H1 (cell line): ENCODE results near the gene CILP. TPM values are rescaled to one million over a fixed set of nuclear protein-coding genes. Genes with fewer than 3 reads are reported as not detected.

Experiments
- CTCF ChIA-PET: fragments of 300-600 bp; sonication (Branson Sonifier 250); formaldehyde crosslinking; loops from one replicate; lab custom pipeline; 2021; ENCODE audit not compliant: partially characterized antibody; lab: Charles Lee
- POLR2A ChIA-PET: fragments of 300-600 bp; sonication (Branson Sonifier 250); formaldehyde crosslinking; loops from one replicate; lab custom pipeline; 2021; ENCODE audit warnings: inconsistent platforms; ENCODE audit not compliant: partially characterized antibody; lab: Charles Lee
- DNase-seq, 2 experiments: peaks; one replicate each; pipeline versions ENCODE4 v3.0.0 to v3.0.0-alpha.2; 2010 to 2022; ENCODE audit warnings: low spot score in 2 of 2, low read depth in 1 of 2, mixed read lengths in 1 of 2
- FAIRE-seq: peaks from 2 replicates; lab custom pipeline; 2011; peaks lifted over from hg19 to GRCh38; lab: Jason Lieb, UNC
- H2AFZ ChIP-seq: 2 replicates; pipeline ENCODE4 v1.8.1; 2012; ENCODE audit warnings: low read length, inconsistent platforms
- H2AK5ac ChIP-seq: 2 replicates; pipeline ENCODE4 v1.6.1; 2013; ENCODE audit warnings: low read depth, low read length
- H2BK120ac ChIP-seq: replicated peaks from 2 replicates; pipeline ENCODE3; 2013; ENCODE audit warnings: low read depth, low read length, inconsistent platforms
- H2BK12ac ChIP-seq: 2 replicates; pipeline ENCODE4 v1.6.1; 2013; ENCODE audit warnings: low read depth, low read length
- H2BK15ac ChIP-seq: 2 replicates; pipeline ENCODE4 v1.6.1; 2013; ENCODE audit warnings: low read length
- H2BK20ac ChIP-seq: 2 replicates; pipeline ENCODE4 v1.6.1; 2013; ENCODE audit warnings: low read length
- H2BK5ac ChIP-seq: 2 replicates; pipeline ENCODE4 v1.6.1; 2013; ENCODE audit warnings: low read depth, low read length
- H3K14ac ChIP-seq: 2 replicates; pipeline ENCODE4 v1.6.1; 2013; ENCODE audit warnings: inconsistent platforms; ENCODE audit not compliant: insufficient read length
- H3K18ac ChIP-seq: 2 replicates; pipeline ENCODE4 v1.6.1; 2013; ENCODE audit warnings: low read length; ENCODE audit errors: extremely low read depth
- H3K23ac ChIP-seq: 2 replicates; pipeline ENCODE4 v1.6.1; 2013; ENCODE audit warnings: inconsistent platforms; ENCODE audit not compliant: insufficient read length
- H3K23me2 ChIP-seq: 2 replicates; pipeline ENCODE4 v1.6.1; 2013; ENCODE audit warnings: low read depth, low read length
- H3K27ac ChIP-seq: 2 replicates; pipeline ENCODE4 v1.6.1; 2011; ENCODE audit warnings: low read depth, low read length, inconsistent platforms
- H3K27me3 ChIP-seq, 4 experiments: replicated peaks in 1 of 4; 1 replicate in 1 of 4; 2 replicates in 3 of 4; pipeline versions ENCODE4 v1.6.1 to v1.8.1; 2011 to 2013; ENCODE audit warnings: low read length in 3 of 4, mild to moderate bottlenecking in 3 of 4, inconsistent platforms in 2 of 4, mixed read lengths in 2 of 4, moderate library complexity in 1 of 4; ENCODE audit not compliant: control insufficient read depth in 3 of 4, insufficient read depth in 3 of 4; ENCODE audit errors: extremely low read depth in 1 of 4
- H3K36me3 ChIP-seq, 4 experiments: 2 replicates each; pipeline versions ENCODE4 v1.6.1 to v1.8.1; 2011 to 2013; ENCODE audit warnings: mild to moderate bottlenecking in 4 of 4, low read length in 3 of 4, moderate library complexity in 2 of 4, control low read depth in 1 of 4, inconsistent platforms in 1 of 4; ENCODE audit not compliant: insufficient read depth in 4 of 4, control insufficient read depth in 2 of 4
- H3K4ac ChIP-seq: replicated peaks from 2 replicates; pipeline ENCODE3; 2013; ENCODE audit warnings: low read length, low read depth, mixed read lengths, inconsistent platforms; ENCODE audit not compliant: insufficient read length
- H3K4me1 ChIP-seq, 4 experiments: replicated peaks in 1 of 4; 1 replicate in 1 of 4; 2 replicates in 3 of 4; pipeline versions ENCODE4 v1.6.1 to v1.8.1; 2011 to 2013; ENCODE audit warnings: low read length in 3 of 4, inconsistent platforms in 2 of 4, mixed read lengths in 1 of 4; ENCODE audit not compliant: insufficient read depth in 4 of 4, control insufficient read depth in 3 of 4
- H3K4me2 ChIP-seq, 2 experiments: 2 replicates each; pipeline versions ENCODE4 v1.6.1 to v1.8.1; 2011 to 2013; ENCODE audit warnings: low read depth in 2 of 2, low read length in 2 of 2, control low read depth in 1 of 2, inconsistent platforms in 1 of 2, mild to moderate bottlenecking in 1 of 2; ENCODE audit not compliant: insufficient read depth in 1 of 2
- H3K4me3 ChIP-seq, 4 experiments: fragments of 200-600, 300-600 bp in 1 of 4; sonication (generic), shearing (Covaris generic), sonication (Bioruptor Twin) in 1 of 4; 2 replicates each; pipeline versions ENCODE4 v1.5.1 to v1.8.1; 2011 to 2016; ENCODE audit warnings: low read length in 4 of 4, low read depth in 3 of 4, control low read depth in 2 of 4, inconsistent platforms in 2 of 4, mild to moderate bottlenecking in 2 of 4, mixed read lengths in 1 of 4, moderate library complexity in 1 of 4; ENCODE audit not compliant: insufficient read depth in 2 of 4; ENCODE audit errors: extremely low read depth in 1 of 4
- H3K56ac ChIP-seq: replicated peaks from 2 replicates; pipeline ENCODE3; 2013; ENCODE audit warnings: low read depth, mild to moderate bottlenecking, mixed read lengths, low read length, inconsistent platforms; ENCODE audit not compliant: insufficient read length
- H3K79me1 ChIP-seq: 2 replicates; pipeline ENCODE4 v1.6.1; 2013; ENCODE audit warnings: low read depth, low read length, control low read depth
- H3K79me2 ChIP-seq, 2 experiments: 2 replicates each; pipeline versions ENCODE4 v1.6.1 to v1.8.1; 2012 to 2013; ENCODE audit warnings: low read length in 2 of 2, mild to moderate bottlenecking in 2 of 2, inconsistent platforms in 1 of 2; ENCODE audit not compliant: insufficient read depth in 2 of 2, control insufficient read depth in 1 of 2
- H3K9ac ChIP-seq, 4 experiments: replicated peaks in 1 of 4; 1 replicate in 1 of 4; 2 replicates in 3 of 4; pipeline versions ENCODE4 v1.6.1 to v1.8.1; 2011 to 2013; ENCODE audit warnings: low read depth in 3 of 4, low read length in 3 of 4, control low read depth in 2 of 4, mild to moderate bottlenecking in 2 of 4, moderate library complexity in 2 of 4, inconsistent platforms in 1 of 4; ENCODE audit errors: extremely low read depth in 1 of 4
- H3K9me3 ChIP-seq, 2 experiments: 2 replicates each; pipeline versions ENCODE4 v1.6.1 to v1.8.1; 2012 to 2013; ENCODE audit warnings: mild to moderate bottlenecking in 2 of 2, moderate library complexity in 2 of 2, control low read depth in 1 of 2, inconsistent platforms in 1 of 2, low read depth in 1 of 2, low read length in 1 of 2, mixed read lengths in 1 of 2; ENCODE audit not compliant: insufficient read depth in 2 of 2
- H4K20me1 ChIP-seq, 2 experiments: replicated peaks in 1 of 2; 2 replicates each; pipeline versions ENCODE3 to v1.8.1; 2011 to 2013; ENCODE audit warnings: inconsistent platforms in 2 of 2, low read length in 2 of 2, mild to moderate bottlenecking in 1 of 2; ENCODE audit not compliant: insufficient read depth in 2 of 2, control insufficient read depth in 1 of 2
- H4K5ac ChIP-seq: 2 replicates; pipeline ENCODE4 v1.6.1; 2013; ENCODE audit warnings: low read length, low read depth, mixed read lengths, inconsistent platforms; ENCODE audit not compliant: insufficient read length
- H4K8ac ChIP-seq: 2 replicates; pipeline ENCODE4 v1.8.0; 2013; ENCODE audit warnings: mild to moderate bottlenecking, moderate library complexity, low read length, inconsistent platforms; ENCODE audit not compliant: insufficient read depth; ENCODE audit errors: extremely low read depth
- H4K91ac ChIP-seq: replicated peaks from 2 replicates; pipeline ENCODE3; 2013; ENCODE audit warnings: low read length, mixed read lengths, inconsistent platforms; ENCODE audit not compliant: insufficient read length
- CHD1 ChIP-seq: IDR thresholded peaks from 2 replicates; pipeline ENCODE4 v1.6.1; 2012; ENCODE audit warnings: low read depth, low read length, improper control_type of control experiment
- CTBP2 ChIP-seq: IDR thresholded peaks from 2 replicates; pipeline ENCODE4 v1.7.0; 2011; ENCODE audit warnings: borderline replicate concordance, mild to moderate bottlenecking, moderate library complexity, mixed read lengths, low read length; ENCODE audit not compliant: insufficient read depth, insufficient read length
- NRF1 ChIP-seq: IDR thresholded peaks from 2 replicates; pipeline ENCODE4 v1.6.1; 2011; ENCODE audit warnings: mild to moderate bottlenecking, low read depth, low read length, improper control_type of control experiment
- WGBS, 2 experiments: shearing (Covaris generic) in 1 of 2; methylation state at CpG; one replicate each; pipeline versions ENCODE4 v1.1.6 to v1.1.7; 2013 to 2015; ENCODE audit warnings: low lambda C conversion rate in 2 of 2, mixed read lengths in 2 of 2, inconsistent platforms in 1 of 2, low coverage in 1 of 2, missing lambda C conversion rate in 1 of 2; ENCODE audit not compliant: insufficient replicate concordance in 2 of 2, insufficient coverage in 1 of 2, insufficient read length in 1 of 2; ENCODE audit errors: extremely low coverage in 1 of 2, missing lambda C conversion rate in 1 of 2; 5-methylcytosine and 5-hydroxymethylcytosine counted together
- polyA plus RNA-seq, 7 experiments: library from polyadenylated mRNA; depleted of rRNA in 3 of 7; stranded (reverse) in 5 of 7; unstranded in 2 of 7; fragments of >200 nt in 5 of 7; fragments of 200-250 nt in 2 of 7; gene quantifications; 1 replicate in 5 of 7; 2 replicates in 1 of 7; 4 replicates in 1 of 7; pipeline versions ENCODE4 v1.2.1 to v1.2.3, GENCODE V29; 2011 to 2013; ENCODE audit warnings: missing spikeins in 2 of 7, mixed read lengths in 2 of 7
- total RNA-seq: library from RNA; stranded (reverse); fragmentation: NEBNext Ultra II Directional; extraction: Animal tissue kit (Norgen Biotek cat#: 25700); gene quantifications from 2 replicates; pipeline ENCODE4 v1.2.1, GENCODE V29; 2021

The CILP gene
- total and polyA plus RNA-seq, 2 of the 8 experiments (the other 6 are each of a cell fraction or from before 2014, with no cell fraction given): 0.02 TPM; not detected in 1

DNA sequence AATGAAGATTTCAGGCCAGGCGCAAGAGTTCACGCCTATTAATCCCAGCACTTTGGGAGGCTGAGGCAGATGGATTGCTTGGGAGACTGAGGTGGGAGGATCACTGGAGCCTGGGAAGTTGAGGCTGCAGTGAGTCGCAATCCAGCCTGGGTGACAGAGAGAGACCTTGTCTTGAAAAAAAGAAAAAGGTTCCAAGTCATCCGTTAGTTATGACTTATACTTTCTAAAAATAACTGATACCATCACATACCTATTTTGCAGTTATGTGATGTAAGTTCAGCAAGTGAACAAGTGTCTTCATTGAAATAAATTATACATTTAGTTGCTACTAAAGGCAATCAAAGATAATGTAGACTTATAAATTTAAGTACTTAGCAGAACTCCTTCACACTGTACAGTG, 48.2 kb downstream of the CILP start:
- WGBS, 2 experiments: 92% methylated on average over 4 of the region's 4 CpGs; no CpG with 5 or more reads in 1 of the 2 experiments
- POLR2A ChIA-PET: no interaction called here
- no peak for FAIRE-seq
- TF ChIP-seq CHD1 (no peak), NRF1 (no peak), CTBP2 (no peak)

More for the DNA sequence above, 48.2 kb downstream of the CILP start:
- CTCF ChIA-PET: no interaction called here
- Histone ChIP-seq H4K8ac (no peak overlapping the region), H4K91ac (no peak overlapping the region), H2BK120ac (no peak overlapping the region), H3K9ac (no peak overlapping the region), H3K18ac (no peak overlapping the region), H3K27ac (no peak overlapping the region), H3K36me3 (peaks cover 2 to 43% (median 12%) of the 10 kb centered on the region in 4 experiments; a peak in 6 of 8 replicates), H2BK12ac (no peak overlapping the region), H3K14ac (no peak overlapping the region), H3K4me1 (no peaks in the 10 kb centered on the region), H2AK5ac (no peak overlapping the region), H2BK15ac (no peak overlapping the region), H4K5ac (no peak overlapping the region), H2BK5ac (no peak overlapping the region), H3K23ac (no peak overlapping the region), H3K4me3 (no peak overlapping the region), H3K56ac (no peak overlapping the region), H3K4ac (no peak overlapping the region), H3K23me2 (no peaks in the 10 kb centered on the region; the same call in 1 of the 2 replicates), H2BK20ac (no peak overlapping the region), H2AFZ (no peak overlapping the region), H4K20me1 (peaks cover 1 to 2% of the 10 kb centered on the region in 2 experiments), H3K9me3 (no peaks in the 10 kb centered on the region), H3K4me2 (no peak overlapping the region), H3K27me3 (no peaks in the 10 kb centered on the region), H3K79me2 (no peaks in the 10 kb centered on the region), H3K79me1 (no peaks in the 10 kb centered on the region)
- DNase-seq: no peak
